Measurements from ENCODE around the gene INCENP. TPM values are rescaled to one million over a fixed set of nuclear protein-coding genes. Genes with fewer than 3 reads are reported as not detected.
"Not testable (repeated sequence)": the region's sequence is repeated elsewhere in the genome, so short reads cannot be mapped to it uniquely, and the experiment has no call there.

The INCENP gene
- total RNA-seq, 2 experiments from 2014 or later: 126 to 130 TPM

- intact Hi-C loops (cut with micrococcal nuclease): no loop called here
- Mint-ChIP-seq H3K4me3 (no peak overlapping the region), H3K9me3 (no peaks in the 10 kb centered on the region), H3K36me3 (ENCODE audit: low read depth) (no peaks in the 10 kb centered on the region), H3K4me1 (ENCODE audit: low read depth) (no peaks in the 10 kb centered on the region), H3K27ac (no peak overlapping the region), H3K27me3 (peaks cover 28% of the 10 kb centered on the region)
- POLR2A ChIA-PET: no interaction called here
- TF ChIP-seq, protein P1, sequence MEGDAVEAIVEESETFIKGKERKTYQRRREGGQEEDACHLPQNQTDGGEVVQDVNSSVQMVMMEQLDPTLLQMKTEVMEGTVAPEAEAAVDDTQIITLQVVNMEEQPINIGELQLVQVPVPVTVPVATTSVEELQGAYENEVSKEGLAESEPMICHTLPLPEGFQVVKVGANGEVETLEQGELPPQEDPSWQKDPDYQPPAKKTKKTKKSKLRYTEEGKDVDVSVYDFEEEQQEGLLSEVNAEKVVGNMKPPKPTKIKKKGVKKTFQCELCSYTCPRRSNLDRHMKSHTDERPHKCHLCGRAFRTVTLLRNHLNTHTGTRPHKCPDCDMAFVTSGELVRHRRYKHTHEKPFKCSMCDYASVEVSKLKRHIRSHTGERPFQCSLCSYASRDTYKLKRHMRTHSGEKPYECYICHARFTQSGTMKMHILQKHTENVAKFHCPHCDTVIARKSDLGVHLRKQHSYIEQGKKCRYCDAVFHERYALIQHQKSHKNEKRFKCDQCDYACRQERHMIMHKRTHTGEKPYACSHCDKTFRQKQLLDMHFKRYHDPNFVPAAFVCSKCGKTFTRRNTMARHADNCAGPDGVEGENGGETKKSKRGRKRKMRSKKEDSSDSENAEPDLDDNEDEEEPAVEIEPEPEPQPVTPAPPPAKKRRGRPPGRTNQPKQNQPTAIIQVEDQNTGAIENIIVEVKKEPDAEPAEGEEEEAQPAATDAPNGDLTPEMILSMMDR (IDR thresholded peaks at IDR 0.05): no peak
- no peak for ATAC-seq
- no peak for DNase-seq
- CTCF ChIA-PET: no interaction called here
Measured at GRCh38 chr11:62195945-62196344, 72.1 kb downstream of the INCENP start.

- H3K4me3 Mint-ChIP-seq; H3K4me1 Mint-ChIP-seq (ENCODE audit: low read depth); DNase-seq; CTCF ChIA-PET; H3K9me3 Mint-ChIP-seq; intact Hi-C loops (cut with micrococcal nuclease); ATAC-seq; H3K27ac Mint-ChIP-seq; H3K36me3 Mint-ChIP-seq (ENCODE audit: low read depth); POLR2A ChIA-PET: not testable (repeated sequence)
- H3K27me3 Mint-ChIP-seq: peaks cover 25% of the 10 kb centered on the region
Measured at GRCh38 chr11:62197400-62197799, 73.6 kb downstream of the INCENP start.

GRCh38 chr11:62201376-62201775 lies 77.6 kb downstream of the INCENP start:
- ChIA-PET POLR2A (no interaction called here), CTCF (no interaction called here)
- Mint-ChIP-seq H3K27ac (no peak overlapping the region), H3K4me3 (no peak overlapping the region), H3K36me3 (ENCODE audit: low read depth) (no peaks in the 10 kb centered on the region), H3K4me1 (ENCODE audit: low read depth) (no peaks in the 10 kb centered on the region), H3K9me3 (no peaks in the 10 kb centered on the region), H3K27me3 (peaks cover 7% of the 10 kb centered on the region)
- DNase-seq: no peak
- TF ChIP-seq, protein P1 (IDR thresholded peaks at IDR 0.05): no peak
- intact Hi-C loops (cut with micrococcal nuclease): no loop called here
- no peak for ATAC-seq

Other genes with a start within 250 kb of the INCENP start
- 10 to 100 TPM; 10.3 to 13.9 TPM for gene FADS3, start 232.5 kb upstream of the INCENP start, total RNA-seq
- gene RAB3IL1, start 206.4 kb upstream of the INCENP start, total RNA-seq: not detected
- gene BEST1, start 173.7 kb upstream of the INCENP start, total RNA-seq: under 1 TPM; 0.61 to 0.83 TPM
- gene FTH1, start 156.4 kb upstream of the INCENP start, total RNA-seq: 100 to 1,000 TPM; 700 to 729 TPM
- not detected for gene SCGB1D1, start 66.2 kb downstream of the INCENP start, total RNA-seq
- not detected for gene SCGB2A1, start 84.7 kb downstream of the INCENP start, total RNA-seq
- not detected for gene SCGB1D2, start 118.2 kb downstream of the INCENP start, total RNA-seq
- not detected for gene SCGB2A2, start 146.1 kb downstream of the INCENP start, total RNA-seq
- not detected for gene SCGB1D4, start 175.1 kb downstream of the INCENP start, total RNA-seq
- gene ASRGL1, start 213.4 kb downstream of the INCENP start, total RNA-seq: 1 to 10 TPM; 6.4 to 6.7 TPM